Measurements from ENCODE around the gene APP.

Gene APP

GRCh38 chr21:26170471-26171257, at the start of gene APP:
APP (minus strand) TSS chr21:26170770; CDS start chr21:26170620, 150 bp downstream.
- H3K4me3 ChIP-seq (ENCODE audit: low read depth, low read length) = peak within 1 kb of the TSS; percentile 95

GRCh38 chr21:26212220-26212619, 41.6 kb upstream of the APP start:
- no peak overlapping the region for H3K4me3 ChIP-seq (ENCODE audit: low read depth, low read length)

GRCh38 chr21:26210614-26211013, 40.0 kb upstream of the APP start:
- H3K4me3 ChIP-seq (ENCODE audit: low read depth, low read length) = no peak overlapping the region

- no peak overlapping the region for H3K4me3 ChIP-seq (ENCODE audit: low read depth, low read length)
Observed at GRCh38 chr21:26207021-26207420, 36.5 kb upstream of the APP start.

- H3K4me3 ChIP-seq (ENCODE audit: low read depth, low read length) = no peak overlapping the region
Observed at GRCh38 chr21:26199456-26199855, 28.9 kb upstream of the APP start.

GRCh38 chr21:26195708-26196107, 25.1 kb upstream of the APP start:
- no peak overlapping the region for H3K4me3 ChIP-seq (ENCODE audit: low read depth, low read length)

- no peak overlapping the region for H3K4me3 ChIP-seq (ENCODE audit: low read depth, low read length)
Observed at GRCh38 chr21:26194811-26195251, 24.3 kb upstream of the APP start.

- H3K4me3 ChIP-seq (ENCODE audit: low read depth, low read length) = no peak overlapping the region
Observed at GRCh38 chr21:26194326-26194725, 23.8 kb upstream of the APP start.

GRCh38 chr21:26191609-26192008, 21.0 kb upstream of the APP start:
- no peak overlapping the region for H3K4me3 ChIP-seq (ENCODE audit: low read depth, low read length)

GRCh38 chr21:26188422-26188821, 17.9 kb upstream of the APP start:
- no peak overlapping the region for H3K4me3 ChIP-seq (ENCODE audit: low read depth, low read length)

GRCh38 chr21:26185446-26185845, 14.9 kb upstream of the APP start:
- H3K4me3 ChIP-seq (ENCODE audit: low read depth, low read length) = no peak overlapping the region

GRCh38 chr21:26185021-26185420, 14.5 kb upstream of the APP start:
- H3K4me3 ChIP-seq (ENCODE audit: low read depth, low read length) = no peak overlapping the region

GRCh38 chr21:26179501-26179900, 8.9 kb upstream of the APP start:
- no peak overlapping the region for H3K4me3 ChIP-seq (ENCODE audit: low read depth, low read length)

- no peak overlapping the region for H3K4me3 ChIP-seq (ENCODE audit: low read depth, low read length)
Observed at GRCh38 chr21:26177746-26178426, 7.3 kb upstream of the APP start.

- no peak overlapping the region for H3K4me3 ChIP-seq (ENCODE audit: low read depth, low read length)
Observed at GRCh38 chr21:26177187-26177586, 6.6 kb upstream of the APP start.

- peak overlapping the region; percentile 95 for H3K4me3 ChIP-seq (ENCODE audit: low read depth, low read length)
Observed at GRCh38 chr21:26171258-26172100, 909 bp upstream of the APP start.

- peak overlapping the region; percentile 95 for H3K4me3 ChIP-seq (ENCODE audit: low read depth, low read length)
Observed at GRCh38 chr21:26169611-26170470, 729 bp downstream of the APP start.

GRCh38 chr21:26169061-26169610, 1.4 kb downstream of the APP start:
- H3K4me3 ChIP-seq (ENCODE audit: low read depth, low read length) = peak overlapping the region; percentile 95

- peak overlapping the region; percentile 95 for H3K4me3 ChIP-seq (ENCODE audit: low read depth, low read length)
Observed at GRCh38 chr21:26168371-26168770, 2.2 kb downstream of the APP start.

- peak overlapping the region; percentile 21 for H3K4me3 ChIP-seq (ENCODE audit: low read depth, low read length)
Observed at GRCh38 chr21:26167593-26167992, 3.0 kb downstream of the APP start.

Data from iPS-11a (cell line).